WTC11 (cell line): ENCODE results near the gene KLK14. TPM values are rescaled to one million over a fixed set of nuclear protein-coding genes. Genes with fewer than 3 reads are reported as not detected.

Source experiments
- ATAC-seq: fragments of 200-7000 bp; cut with Tn5 transposase; 2 replicates; pipeline ENCODE4 v1.10.0; 2021; ENCODE audit warnings: mild to moderate bottlenecking, moderate library complexity
- CTCF ChIA-PET: fragments of 300-600 bp; sonication (Branson Sonifier 250); formaldehyde crosslinking; loops from one replicate; lab custom pipeline; 2021; ENCODE audit warnings: antibody characterized with exemption; lab: Charles Lee
- POLR2A ChIA-PET: fragments of 350-600 bp; sonication (Branson Sonifier 250); formaldehyde crosslinking; loops from one replicate; lab custom pipeline; 2021; ENCODE audit warnings: antibody characterized with exemption; lab: Charles Lee
- DNase-seq: peaks from one replicate; pipeline ENCODE4 v3.0.0; 2021; ENCODE audit warnings: low spot score
- H3K27ac Mint-ChIP-seq: 2 replicates; pipeline ENCODE4 v1.8.0; 2021; ENCODE audit warnings: mixed read lengths
- H3K27me3 Mint-ChIP-seq: 2 replicates; pipeline ENCODE4 v1.8.0; 2021; ENCODE audit warnings: low read depth, mild to moderate bottlenecking, moderate library complexity, mixed read lengths
- H3K36me3 Mint-ChIP-seq: 2 replicates; pipeline ENCODE4 v1.8.0; 2021; ENCODE audit warnings: mixed read lengths
- H3K4me1 Mint-ChIP-seq: 2 replicates; pipeline ENCODE4 v1.8.0; 2022; ENCODE audit warnings: mixed read lengths
- H3K4me3 Mint-ChIP-seq: 2 replicates; pipeline ENCODE4 v1.8.0; 2021; ENCODE audit warnings: mild to moderate bottlenecking, moderate library complexity, mixed read lengths
- H3K9me3 Mint-ChIP-seq: 2 replicates; pipeline ENCODE4 v1.8.0; 2021; ENCODE audit warnings: mixed read lengths
- CBFB ChIP-seq: sonication (generic); formaldehyde crosslinking; IDR thresholded peaks from 2 replicates; pipeline ENCODE4 v1.8.1; 2022; ENCODE audit warnings: mild to moderate bottlenecking, low read depth, missing genetic modification reagents
- CREB1 ChIP-seq: sonication (generic); formaldehyde crosslinking; IDR thresholded peaks from 2 replicates; pipeline ENCODE4 v1.8.0; 2023; ENCODE audit warnings: mild to moderate bottlenecking, missing genetic modification reagents
- ERG ChIP-seq: fragments of 250-450 bp; sonication (Bioruptor Pico); IDR thresholded peaks from 2 replicates; pipeline ENCODE4 v1.8.0; 2021; ENCODE audit warnings: mild to moderate bottlenecking
- FOXJ3 ChIP-seq: sonication (generic); formaldehyde crosslinking; IDR thresholded peaks from 2 replicates; pipeline ENCODE4 v1.9.0; 2021; ENCODE audit warnings: missing genetic modification reagents, mild to moderate bottlenecking, borderline replicate concordance
- GRHL2 ChIP-seq: fragments of 250-450 bp; sonication (Bioruptor Pico); IDR thresholded peaks from 2 replicates; pipeline ENCODE4 v1.8.0; 2022; ENCODE audit warnings: mild to moderate bottlenecking, moderate library complexity; ENCODE audit not compliant: insufficient replicate concordance, severe bottlenecking
- JAZF1 ChIP-seq: fragments of 250-450 bp; sonication (Bioruptor Pico); IDR thresholded peaks from 2 replicates; pipeline ENCODE4 v1.9.0; 2021; ENCODE audit warnings: moderate library complexity, mild to moderate bottlenecking, inconsistent platforms
- JUN ChIP-seq: sonication (generic); formaldehyde crosslinking; IDR thresholded peaks from 2 replicates; pipeline ENCODE4 v1.8.0; 2023; ENCODE audit warnings: mild to moderate bottlenecking, missing genetic modification reagents
- MAX ChIP-seq: sonication (generic); formaldehyde crosslinking; IDR thresholded peaks from 2 replicates; pipeline ENCODE4 v1.8.0; 2022; ENCODE audit warnings: mild to moderate bottlenecking, missing genetic modification reagents
- NFYB ChIP-seq: sonication (generic); formaldehyde crosslinking; conservative IDR thresholded peaks from 2 replicates; pipeline ENCODE4 v1.8.0; 2022; ENCODE audit warnings: low read depth, missing genetic modification reagents
- NR1H2 ChIP-seq: sonication (generic); formaldehyde crosslinking; IDR thresholded peaks from 2 replicates; pipeline ENCODE4 v1.9.0; 2021; ENCODE audit warnings: mild to moderate bottlenecking, moderate library complexity, missing genetic modification reagents
- OVOL2 ChIP-seq: fragments of 250-450 bp; sonication (Bioruptor Pico); IDR thresholded peaks from 2 replicates; pipeline ENCODE4 v1.9.0; 2021; ENCODE audit warnings: mild to moderate bottlenecking, borderline replicate concordance
- PRRX2 ChIP-seq: fragments of 250-450 bp; sonication (Bioruptor Pico); IDR thresholded peaks from 2 replicates; pipeline ENCODE4 v1.8.0; 2021; ENCODE audit warnings: mild to moderate bottlenecking
- SMAD3 ChIP-seq: sonication (generic); formaldehyde crosslinking; IDR thresholded peaks from 2 replicates; pipeline ENCODE4 v1.8.0; 2022; ENCODE audit warnings: missing genetic modification reagents, mild to moderate bottlenecking, borderline replicate concordance
- USF1 ChIP-seq: sonication (generic); formaldehyde crosslinking; IDR thresholded peaks from 2 replicates; pipeline ENCODE4 v1.8.0; 2022; ENCODE audit warnings: mild to moderate bottlenecking, missing genetic modification reagents
- ZNF138 ChIP-seq: sonication (generic); formaldehyde crosslinking; conservative IDR thresholded peaks from 2 replicates; pipeline ENCODE4 v1.8.1; 2022; ENCODE audit warnings: mild to moderate bottlenecking, moderate library complexity, missing genetic modification reagents
- ZNF232 ChIP-seq: sonication (generic); formaldehyde crosslinking; IDR thresholded peaks from 2 replicates; pipeline ENCODE4 v1.8.0; 2022; ENCODE audit warnings: mild to moderate bottlenecking, missing genetic modification reagents
- ZNF263 ChIP-seq: sonication (generic); formaldehyde crosslinking; IDR thresholded peaks from 2 replicates; pipeline ENCODE4 v1.8.1; 2022; ENCODE audit warnings: low read depth, mild to moderate bottlenecking, moderate library complexity, missing genetic modification reagents
- ZNF281 ChIP-seq: sonication (generic); formaldehyde crosslinking; IDR thresholded peaks from 2 replicates; pipeline ENCODE4 v1.8.0; 2023; ENCODE audit warnings: mild to moderate bottlenecking, missing genetic modification reagents
- ZNF396 ChIP-seq: fragments of 250-450 bp; sonication (Bioruptor Pico); IDR thresholded peaks from 2 replicates; pipeline ENCODE4 v1.8.0; 2021; ENCODE audit warnings: mild to moderate bottlenecking, moderate library complexity, borderline replicate concordance
- total RNA-seq: library from RNA; stranded (reverse); gene quantifications from 3 replicates; pipeline ENCODE4 v1.2.3, GENCODE V29; 2021
- TF ChIP-seq, protein P1 (sequence below): fragments of 250-450 bp; sonication (Bioruptor Pico); IDR thresholded peaks from 2 replicates; pipeline ENCODE4 v1.9.0; 2021; ENCODE audit warnings: moderate library complexity, mild to moderate bottlenecking, inconsistent platforms, borderline replicate concordance
- TF ChIP-seq, protein P2 (sequence below): fragments of 250-450 bp; sonication (Bioruptor Pico); conservative IDR thresholded peaks from 2 replicates; pipeline ENCODE4 v1.9.0; 2021; ENCODE audit warnings: mild to moderate bottlenecking
- TF ChIP-seq, protein P3 (sequence below): fragments of 250-450 bp; sonication (Bioruptor Pico); IDR thresholded peaks from 2 replicates; pipeline ENCODE4 v2.1.2; 2022; ENCODE audit warnings: mild to moderate bottlenecking, moderate library complexity

The KLK14 gene
- total RNA-seq, 1 experiment from 2014 or later: 1.1 TPM

DNA sequence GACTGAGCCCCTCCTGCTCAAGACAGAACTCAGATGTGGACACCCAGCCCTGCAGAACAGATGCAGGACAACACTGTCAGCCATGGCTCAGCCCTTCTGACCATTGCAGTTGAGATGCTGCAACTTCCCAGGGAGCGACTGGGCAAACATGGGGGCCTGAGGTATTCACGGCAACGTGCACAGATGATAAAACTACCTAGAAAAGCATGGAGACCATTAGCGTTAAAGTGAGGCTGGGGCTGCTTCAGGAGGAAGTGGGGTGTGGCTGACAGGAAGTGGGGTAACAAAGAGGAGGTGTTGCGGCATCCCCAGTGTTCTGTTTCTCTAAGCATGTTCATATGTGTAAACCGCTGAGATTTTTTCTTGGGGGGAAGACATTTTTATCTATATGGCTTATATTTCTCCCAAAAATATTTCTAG is 40.7 kb upstream of the KLK14 start:
- Mint-ChIP-seq H3K36me3 (no peaks in the 10 kb centered on the region), H3K27ac (no peak overlapping the region), H3K9me3 (no peaks in the 10 kb centered on the region), H3K4me3 (no peak overlapping the region), H3K4me1 (no peaks in the 10 kb centered on the region; the same call in 1 of the 2 replicates), H3K27me3 (peaks cover 4% of the 10 kb centered on the region; the same call in 1 of the 2 replicates)
- TF ChIP-seq, protein P1, sequence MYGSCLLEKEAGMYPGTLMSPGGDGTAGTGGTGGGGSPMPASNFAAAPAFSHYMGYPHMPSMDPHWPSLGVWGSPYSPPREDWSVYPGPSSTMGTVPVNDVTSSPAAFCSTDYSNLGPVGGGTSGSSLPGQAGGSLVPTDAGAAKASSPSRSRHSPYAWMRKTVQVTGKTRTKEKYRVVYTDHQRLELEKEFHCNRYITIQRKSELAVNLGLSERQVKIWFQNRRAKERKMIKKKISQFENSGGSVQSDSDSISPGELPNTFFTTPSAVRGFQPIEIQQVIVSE (CRISPR knock-in tag): no peak
- no peak for TF ChIP-seq NFYB
- no peak for TF ChIP-seq ZNF396
- no peak for TF ChIP-seq OVOL2 (CRISPR knock-in tag)
- TF ChIP-seq MAX (CRISPR knock-in tag): no peak
- TF ChIP-seq FOXJ3: no peak
- no peak for TF ChIP-seq GRHL2
- no peak for TF ChIP-seq JAZF1
- no peak for TF ChIP-seq ZNF263 (CRISPR knock-in tag)
- TF ChIP-seq CBFB (CRISPR knock-in tag): no peak
- TF ChIP-seq NR1H2 (CRISPR knock-in tag): no peak
- TF ChIP-seq PRRX2 (CRISPR knock-in tag): no peak
- ATAC-seq (no peak), DNase-seq (no peak)
- ChIA-PET POLR2A (no interaction called here), CTCF (no interaction called here)

- ATAC-seq (no peak), DNase-seq (no peak)
- H3K27ac Mint-ChIP-seq: no peak overlapping the region
- no peaks in the 10 kb centered on the region for H3K36me3 Mint-ChIP-seq
- no peaks in the 10 kb centered on the region for H3K9me3 Mint-ChIP-seq
- H3K4me1 Mint-ChIP-seq: no peaks in the 10 kb centered on the region; the same call in 1 of the 2 replicates
- TF ChIP-seq ZNF263 (CRISPR knock-in tag) (no peak), FOXJ3 (no peak), ERG (no peak), ZNF138 (CRISPR knock-in tag) (no peak), CREB1 (CRISPR knock-in tag) (no peak)
- H3K27me3 Mint-ChIP-seq: peaks cover 3% of the 10 kb centered on the region; the same call in 1 of the 2 replicates
- POLR2A ChIA-PET: interaction anchor here (0.7 kb wide), 2 partner anchors 58 to 154 kb away, joined by 6 to 7 read pairs; no protein-coding TSS in a partner anchor
- H3K4me3 Mint-ChIP-seq: no peak overlapping the region
- CTCF ChIA-PET: no interaction called here
Measured at GRCh38 chr19:51122112-51122981, 39.7 kb upstream of the KLK14 start.

DNA sequence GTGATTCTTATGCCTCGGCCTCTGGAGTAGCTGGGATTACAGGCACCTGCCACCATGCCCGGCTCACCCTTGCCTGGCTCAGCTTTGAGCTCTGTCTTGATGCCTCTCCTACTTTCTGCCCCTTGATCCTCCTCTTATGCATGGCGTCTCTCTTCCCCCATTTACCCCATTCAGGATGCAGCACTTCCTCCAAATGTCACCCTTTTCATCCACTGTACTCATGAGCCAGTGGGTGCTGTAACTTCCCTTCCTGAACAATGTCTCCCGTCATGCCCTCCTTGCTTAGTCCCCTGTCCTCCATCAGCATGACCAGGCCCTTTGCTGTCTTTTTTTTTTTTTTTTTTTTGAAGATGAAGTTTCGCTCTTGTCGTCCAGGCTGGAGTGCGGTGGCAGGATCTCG is 38.6 kb upstream of the KLK14 start:
- Mint-ChIP-seq H3K4me1 (no peaks in the 10 kb centered on the region; the same call in 1 of the 2 replicates), H3K4me3 (no peak overlapping the region), H3K27ac (no peak overlapping the region), H3K27me3 (peaks cover 5% of the 10 kb centered on the region), H3K9me3 (no peaks in the 10 kb centered on the region), H3K36me3 (no peaks in the 10 kb centered on the region)
- ChIA-PET POLR2A (interaction anchor here (0.7 kb wide), 1 partner anchor 59 kb away, joined by 7 read pairs; no protein-coding TSS in a partner anchor), CTCF (interaction anchor here (2.0 kb wide), 1 partner anchor 10 kb away, joined by 5 read pairs; no protein-coding TSS in a partner anchor)
- ATAC-seq (no peak), DNase-seq (no peak)
- TF ChIP-seq GRHL2 (no peak), USF1 (CRISPR knock-in tag) (no peak), ZNF281 (CRISPR knock-in tag) (no peak), OVOL2 (CRISPR knock-in tag) (no peak), JUN (CRISPR knock-in tag) (no peak), NR1H2 (CRISPR knock-in tag) (no peak), SMAD3 (CRISPR knock-in tag) (no peak), ZNF232 (no peak)
- TF ChIP-seq, protein P2, sequence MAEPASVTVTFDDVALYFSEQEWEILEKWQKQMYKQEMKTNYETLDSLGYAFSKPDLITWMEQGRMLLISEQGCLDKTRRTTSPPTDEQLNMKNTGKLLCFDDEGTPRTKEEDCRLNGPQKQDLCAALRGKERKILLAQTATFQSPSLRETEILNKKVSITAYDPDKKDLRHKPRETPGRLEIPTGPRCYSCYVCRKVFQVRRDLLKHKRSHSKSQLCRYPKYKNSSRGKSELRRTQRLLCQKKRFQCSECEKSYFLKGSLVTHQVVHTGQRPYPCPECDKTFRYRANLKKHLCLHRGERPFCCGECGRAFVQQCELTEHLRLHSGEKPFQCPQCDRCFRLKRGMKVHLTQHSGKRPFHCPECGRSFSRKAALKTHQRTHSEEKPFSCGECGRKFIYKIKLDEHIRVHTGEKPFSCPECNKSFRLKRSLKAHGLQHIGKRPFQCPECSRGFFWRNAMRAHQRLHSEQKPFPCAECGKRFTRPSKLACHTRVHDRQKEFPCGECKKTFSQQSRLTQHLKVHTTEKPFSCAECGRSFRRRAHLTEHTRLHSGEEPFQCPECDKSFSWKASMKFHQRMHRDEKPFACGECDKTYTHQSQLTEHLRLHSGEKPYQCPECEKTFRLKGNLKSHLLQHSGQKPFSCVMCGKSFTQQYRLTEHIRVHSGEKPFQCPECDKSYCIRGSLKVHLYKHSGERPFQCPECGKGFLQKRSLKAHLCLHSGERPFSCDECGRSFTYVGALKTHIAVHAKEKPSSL (CRISPR knock-in tag): no peak
- TF ChIP-seq, protein P3, sequence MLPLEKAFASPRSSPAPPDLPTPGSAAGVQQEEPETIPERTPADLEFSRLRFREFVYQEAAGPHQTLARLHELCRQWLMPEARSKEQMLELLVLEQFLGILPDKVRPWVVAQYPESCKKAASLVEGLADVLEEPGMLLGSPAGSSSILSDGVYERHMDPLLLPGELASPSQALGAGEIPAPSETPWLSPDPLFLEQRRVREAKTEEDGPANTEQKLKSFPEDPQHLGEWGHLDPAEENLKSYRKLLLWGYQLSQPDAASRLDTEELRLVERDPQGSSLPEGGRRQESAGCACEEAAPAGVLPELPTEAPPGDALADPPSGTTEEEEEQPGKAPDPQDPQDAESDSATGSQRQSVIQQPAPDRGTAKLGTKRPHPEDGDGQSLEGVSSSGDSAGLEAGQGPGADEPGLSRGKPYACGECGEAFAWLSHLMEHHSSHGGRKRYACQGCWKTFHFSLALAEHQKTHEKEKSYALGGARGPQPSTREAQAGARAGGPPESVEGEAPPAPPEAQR (CRISPR knock-in tag): no peak
